Mononuclear cell (primary cell): ENCODE data around the gene YWHAB. TPM values are rescaled to one million over a fixed set of nuclear protein-coding genes. Genes with fewer than 3 reads are reported as not detected.

Source experiments
- H3K27me3 ChIP-seq: 2 replicates; pipeline ENCODE4 v1.6.0; 2011; ENCODE audit warnings: low read length, control low read depth; ENCODE audit not compliant: insufficient read depth
- H3K4me1 ChIP-seq: 2 replicates; pipeline ENCODE4 v1.5.1; 2011; ENCODE audit warnings: mild to moderate bottlenecking, low read length, control low read depth; ENCODE audit not compliant: insufficient read depth
- H3K4me3 ChIP-seq: 2 replicates; pipeline ENCODE4 v1.5.1; 2011; ENCODE audit warnings: mild to moderate bottlenecking, low read length, moderate library complexity
- H3K9me3 ChIP-seq: 2 replicates; pipeline ENCODE4 v1.5.1; 2011; ENCODE audit warnings: low read depth, mild to moderate bottlenecking, control low read depth, low read length
- total RNA-seq: library from RNA; depleted of rRNA; stranded (reverse); fragments of >200 nt; gene quantifications from one replicate; pipeline ENCODE4 v1.2.3, GENCODE V29; 2012

The YWHAB gene
- total RNA-seq, 1 donor = 107 TPM

GRCh38 chr20:44891826-44892225 lies 6.3 kb downstream of the YWHAB start:
- no peak overlapping the region for H3K4me3 ChIP-seq
- H3K4me1 ChIP-seq = peaks cover 83% of the 10 kb centered on the region
- no peaks in the 10 kb centered on the region for H3K9me3 ChIP-seq
- no peaks in the 10 kb centered on the region for H3K27me3 ChIP-seq

- H3K4me1 ChIP-seq = peaks cover 80% of the 10 kb centered on the region
- H3K27me3 ChIP-seq = no peaks in the 10 kb centered on the region
- no peaks in the 10 kb centered on the region for H3K9me3 ChIP-seq
- no peak overlapping the region for H3K4me3 ChIP-seq
Measured at GRCh38 chr20:44894959-44895358, 9.5 kb downstream of the YWHAB start.

DNA sequence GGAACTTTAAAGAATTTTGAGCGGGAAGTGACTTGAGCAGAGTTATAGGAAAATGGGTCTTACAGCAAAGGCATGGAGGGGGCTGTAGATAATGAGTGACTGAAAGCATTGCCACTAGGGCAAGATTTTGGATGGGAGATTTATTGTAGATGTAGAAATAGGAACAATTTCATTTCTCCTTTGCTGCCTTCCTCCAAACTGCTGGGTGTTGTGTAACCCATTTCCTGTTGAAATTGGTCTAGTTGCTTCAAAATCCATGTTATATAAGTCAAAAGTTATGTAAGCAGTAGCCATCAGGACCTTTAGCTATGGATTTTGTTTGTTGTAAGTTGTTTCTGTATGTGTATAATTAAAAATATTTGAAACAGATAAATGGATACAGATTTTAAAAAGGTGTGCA lies 11.1 kb downstream of the YWHAB start:
- Histone ChIP-seq H3K27me3 (no peaks in the 10 kb centered on the region), H3K4me1 (peaks cover 69% of the 10 kb centered on the region), H3K9me3 (no peaks in the 10 kb centered on the region), H3K4me3 (no peak overlapping the region)

DNA sequence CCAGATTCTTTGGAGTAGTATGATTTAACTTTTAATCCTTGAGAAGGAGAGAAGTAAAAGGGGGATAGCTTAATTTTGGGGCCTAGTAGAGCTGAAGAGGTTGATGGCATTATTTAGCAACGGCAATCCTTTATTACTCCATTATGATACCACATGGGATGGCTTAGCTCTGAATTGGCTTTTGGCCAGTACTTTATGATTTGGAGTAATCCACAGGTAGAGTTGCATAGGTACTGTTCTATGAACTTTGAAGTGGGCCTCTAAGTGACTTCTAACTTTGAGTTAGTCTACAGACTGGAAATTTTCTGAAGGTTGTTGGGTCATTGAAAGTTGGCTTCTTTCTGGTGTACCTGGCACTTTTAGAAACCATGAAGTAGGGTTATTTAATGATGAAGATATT lies 11.6 kb downstream of the YWHAB start:
- H3K4me1 ChIP-seq = peaks cover 63% of the 10 kb centered on the region
- H3K4me3 ChIP-seq = no peak overlapping the region
- H3K27me3 ChIP-seq = no peaks in the 10 kb centered on the region
- no peaks in the 10 kb centered on the region for H3K9me3 ChIP-seq

DNA sequence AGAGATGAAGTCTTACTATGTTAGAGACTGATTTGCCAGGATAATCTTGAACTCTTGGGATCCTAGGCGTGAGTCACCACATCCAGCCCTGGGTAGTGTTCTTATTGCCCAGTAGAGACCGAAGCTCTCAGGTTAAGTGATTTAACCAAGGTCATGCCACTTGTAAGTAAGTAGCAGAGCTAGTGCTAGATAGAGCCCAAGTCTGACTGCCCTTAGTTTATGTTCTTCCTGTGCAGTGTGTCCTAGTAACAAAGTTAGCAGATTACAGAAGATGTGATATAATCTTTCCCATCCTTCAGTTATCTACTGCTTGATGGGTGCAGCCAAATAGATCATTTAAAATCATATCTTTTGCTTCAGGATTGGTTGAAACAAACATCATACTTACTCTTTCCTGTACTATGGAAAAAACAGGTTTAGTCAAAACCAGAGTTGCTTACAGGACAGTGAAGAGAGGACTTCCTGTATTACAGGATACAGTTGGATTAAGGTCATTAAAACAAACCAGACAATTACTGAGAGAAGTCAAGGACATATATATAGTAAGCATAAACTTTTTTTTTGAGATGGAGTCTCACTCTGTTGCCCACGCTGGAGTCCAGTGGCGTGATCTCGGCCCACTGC lies 14.8 kb downstream of the YWHAB start:
- no peaks in the 10 kb centered on the region for H3K9me3 ChIP-seq
- peaks cover 43% of the 10 kb centered on the region for H3K4me1 ChIP-seq
- no peak overlapping the region for H3K4me3 ChIP-seq
- H3K27me3 ChIP-seq = no peaks in the 10 kb centered on the region

GRCh38 chr20:44901974-44902373 lies 16.5 kb downstream of the YWHAB start:
- H3K4me1 ChIP-seq = peaks cover 27% of the 10 kb centered on the region
- no peak overlapping the region for H3K4me3 ChIP-seq
- no peaks in the 10 kb centered on the region for H3K9me3 ChIP-seq
- no peaks in the 10 kb centered on the region for H3K27me3 ChIP-seq

GRCh38 chr20:44904377-44904776 lies 18.9 kb downstream of the YWHAB start:
- Histone ChIP-seq H3K27me3 (no peaks in the 10 kb centered on the region), H3K4me1 (peaks cover 10% of the 10 kb centered on the region), H3K9me3 (no peaks in the 10 kb centered on the region), H3K4me3 (no peak overlapping the region)

DNA sequence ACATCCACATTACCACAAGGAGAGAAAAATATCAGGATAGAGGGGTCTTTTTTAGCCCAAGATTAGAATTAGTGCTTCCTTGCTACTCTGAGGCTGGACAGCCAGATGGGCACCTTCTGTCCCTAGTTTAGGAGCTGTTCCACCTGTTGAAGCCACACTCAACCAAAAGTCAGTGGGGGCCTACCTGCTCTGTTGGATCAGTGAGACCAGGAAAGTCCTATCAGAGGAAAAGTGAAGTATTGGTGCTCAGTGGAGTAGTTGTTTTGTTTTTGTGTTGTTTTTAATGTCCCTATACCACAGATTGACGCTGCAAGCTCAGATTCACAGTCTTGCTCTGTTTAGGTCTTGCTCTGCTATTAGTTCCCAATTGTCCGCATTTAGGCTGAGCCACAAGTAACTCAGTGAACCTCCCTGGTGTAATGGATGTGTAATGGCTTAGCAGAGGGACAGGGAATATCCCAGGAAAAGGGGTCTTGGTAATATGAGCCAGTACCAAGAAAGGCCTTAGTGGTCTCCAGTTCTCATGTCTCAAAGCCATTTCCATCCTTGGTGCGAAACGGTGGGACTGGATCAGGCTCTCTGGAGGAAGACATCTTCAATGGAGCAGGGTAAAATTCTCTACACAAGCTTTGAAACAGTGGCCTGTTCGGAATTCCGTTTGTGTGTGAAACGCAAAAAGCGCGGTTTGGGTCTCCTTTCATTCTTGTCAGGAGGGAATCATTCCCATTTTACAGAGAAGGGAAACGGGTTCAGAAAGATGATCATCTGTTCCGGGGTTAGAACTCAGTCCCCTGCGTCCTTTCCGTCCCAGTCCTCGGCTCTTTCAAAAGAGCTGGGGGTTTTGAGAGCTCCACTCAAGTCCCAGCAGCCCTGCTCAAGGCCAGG lies 23.7 kb downstream of the YWHAB start:
- H3K4me3 ChIP-seq = peak overlapping the region; percentile 51
- H3K9me3 ChIP-seq = no peaks in the 10 kb centered on the region
- H3K27me3 ChIP-seq = no peaks in the 10 kb centered on the region
- peaks cover 24% of the 10 kb centered on the region for H3K4me1 ChIP-seq

GRCh38 chr20:44909872-44910689 lies 24.6 kb downstream of the YWHAB start, which contains the start of gene PABPC1L:
PABPC1L (plus strand) TSS chr20:44910060; CDS start chr20:44910144, 84 bp downstream.
- Histone ChIP-seq H3K4me1 (peaks cover 24% of the 10 kb centered on the region), H3K27me3 (no peaks in the 10 kb centered on the region), H3K9me3 (no peaks in the 10 kb centered on the region), H3K4me3 (peak within 1 kb of the TSS; percentile 51)

GRCh38 chr20:44910690-44911262 lies 25.3 kb downstream of the YWHAB start:
- H3K27me3 ChIP-seq = no peaks in the 10 kb centered on the region
- peaks cover 24% of the 10 kb centered on the region for H3K4me1 ChIP-seq
- H3K9me3 ChIP-seq = no peaks in the 10 kb centered on the region
- no peak overlapping the region for H3K4me3 ChIP-seq

DNA sequence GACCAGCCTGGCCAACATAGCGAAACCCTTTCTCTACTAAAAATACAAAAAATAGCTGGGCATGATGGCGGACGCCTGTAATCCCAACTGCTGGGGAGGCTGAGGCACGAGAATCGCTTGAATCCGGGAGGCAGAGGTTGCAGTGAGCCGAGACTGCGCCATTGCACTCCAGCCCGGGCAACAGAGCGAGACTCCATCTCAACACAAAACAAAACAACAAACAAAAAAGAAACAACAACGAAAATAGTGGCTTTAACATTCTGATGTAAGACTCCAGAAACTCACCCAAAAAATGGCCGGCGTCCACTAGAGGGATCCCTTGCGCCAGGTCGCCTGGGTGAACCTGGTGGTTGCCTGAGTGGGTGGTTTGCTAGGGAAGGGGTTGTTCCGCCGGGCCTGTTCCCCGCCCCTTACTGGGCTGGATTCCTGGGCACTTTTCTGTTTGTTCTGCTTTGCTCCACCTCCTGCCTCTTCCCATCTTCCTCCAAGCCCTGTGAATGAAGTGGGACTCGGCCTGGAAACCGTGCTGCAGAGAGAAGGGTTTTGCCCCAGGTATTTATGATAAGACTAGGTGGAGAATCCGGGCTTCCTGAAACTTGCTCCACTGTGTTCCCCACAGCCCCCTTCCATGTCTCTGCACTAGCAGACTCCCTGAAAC lies 25.9 kb downstream of the YWHAB start:
- H3K4me3 ChIP-seq = no peak overlapping the region
- H3K9me3 ChIP-seq = no peaks in the 10 kb centered on the region
- H3K27me3 ChIP-seq = no peaks in the 10 kb centered on the region
- peaks cover 24% of the 10 kb centered on the region for H3K4me1 ChIP-seq

- no peaks in the 10 kb centered on the region for H3K27me3 ChIP-seq
- no peak overlapping the region for H3K4me3 ChIP-seq
- H3K4me1 ChIP-seq = peaks cover 24% of the 10 kb centered on the region
- no peaks in the 10 kb centered on the region for H3K9me3 ChIP-seq
Measured at GRCh38 chr20:44912189-44912588, 26.7 kb downstream of the YWHAB start.

- Histone ChIP-seq H3K4me1 (peaks cover 14% of the 10 kb centered on the region), H3K27me3 (no peaks in the 10 kb centered on the region), H3K4me3 (no peak overlapping the region), H3K9me3 (no peaks in the 10 kb centered on the region)
Measured at GRCh38 chr20:44914924-44915323, 29.4 kb downstream of the YWHAB start.

DNA sequence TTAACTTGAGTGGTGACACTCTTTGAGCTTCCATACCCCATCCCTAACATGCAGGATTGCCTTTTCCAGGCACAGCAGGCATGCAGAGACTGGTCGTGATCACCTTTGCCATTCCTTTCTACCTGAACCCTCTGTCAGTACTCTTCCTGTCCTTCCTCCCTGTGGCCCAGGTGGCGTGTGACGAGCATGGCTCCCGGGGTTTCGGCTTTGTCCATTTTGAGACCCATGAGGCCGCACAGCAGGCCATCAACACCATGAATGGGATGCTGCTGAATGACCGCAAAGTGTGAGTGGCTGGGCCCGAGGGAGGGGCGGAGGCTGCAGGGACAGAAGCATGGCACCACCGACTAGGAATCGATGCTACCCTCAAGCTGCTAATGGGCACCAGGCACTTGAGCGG lies 31.1 kb downstream of the YWHAB start:
- Histone ChIP-seq H3K4me1 (no peaks in the 10 kb centered on the region), H3K4me3 (no peak overlapping the region), H3K27me3 (no peaks in the 10 kb centered on the region), H3K9me3 (no peaks in the 10 kb centered on the region)
